ENCODE data around the gene LLGL2. TPM values are rescaled to one million over a fixed set of nuclear protein-coding genes. Genes with fewer than 3 reads are reported as not detected.
"Not testable (repeated sequence)": the region's sequence is repeated elsewhere in the genome, so short reads cannot be mapped to it uniquely, and the experiment has no call there.

LLGL2 gene
- total RNA-seq: 90.6 TPM

DNA sequence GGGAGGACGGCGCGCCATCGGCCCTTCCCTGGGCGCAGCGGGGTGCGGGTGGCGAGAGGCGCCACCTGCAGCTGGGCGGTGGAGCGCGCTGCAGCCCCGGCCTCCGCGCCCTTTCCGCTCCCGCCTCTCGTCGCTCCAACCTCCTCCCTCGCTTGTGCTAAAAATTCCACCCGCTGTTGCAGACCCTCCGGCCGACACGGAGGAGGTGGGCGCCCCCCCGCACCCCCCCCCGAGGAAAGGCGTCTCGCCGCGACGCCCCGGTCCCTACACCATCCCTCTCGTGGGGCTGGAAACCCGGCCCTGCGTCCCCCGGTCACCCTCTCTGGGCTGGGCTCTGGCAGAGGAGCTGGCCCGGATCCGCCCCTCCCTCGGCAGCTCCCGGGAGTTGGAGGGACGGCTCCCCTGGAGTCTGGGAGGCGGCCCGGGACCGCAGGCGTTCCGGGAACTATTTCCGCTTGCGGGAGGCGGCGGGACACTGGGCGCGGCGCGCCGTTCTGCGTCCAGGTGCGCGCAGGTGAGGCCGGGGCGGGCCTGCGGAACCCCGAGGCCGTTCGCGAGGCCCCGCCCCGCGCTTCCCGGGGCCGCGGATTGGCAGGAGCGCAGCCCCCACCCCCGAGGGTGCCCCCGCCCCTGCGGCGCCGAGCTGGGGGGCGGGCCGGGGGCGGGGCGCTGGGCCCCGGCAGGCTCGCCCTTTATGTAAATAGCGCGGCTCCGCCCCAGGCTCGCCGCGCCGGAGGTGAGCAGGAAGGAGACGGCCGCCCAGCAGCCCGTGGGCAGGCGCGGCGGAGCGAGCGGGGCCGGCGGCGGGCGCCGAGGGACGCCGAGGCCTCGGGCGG is at the start of gene LLGL2:
Gene LLGL2 (plus strand): TSS at position 728 of the 836 bp plus-strand sequence. CDS start 17,730 bp downstream, outside the sequence.
- DNase-seq (ENCODE audit: low spot score): peak; percentile 91
- ATAC-seq: peak; percentile 88

GRCh38 chr17:75475851-75476250 is 49.6 kb upstream of the LLGL2 start:
- DNase-seq (ENCODE audit: low spot score) (no peak), ATAC-seq (peak; percentile 48)

DNA sequence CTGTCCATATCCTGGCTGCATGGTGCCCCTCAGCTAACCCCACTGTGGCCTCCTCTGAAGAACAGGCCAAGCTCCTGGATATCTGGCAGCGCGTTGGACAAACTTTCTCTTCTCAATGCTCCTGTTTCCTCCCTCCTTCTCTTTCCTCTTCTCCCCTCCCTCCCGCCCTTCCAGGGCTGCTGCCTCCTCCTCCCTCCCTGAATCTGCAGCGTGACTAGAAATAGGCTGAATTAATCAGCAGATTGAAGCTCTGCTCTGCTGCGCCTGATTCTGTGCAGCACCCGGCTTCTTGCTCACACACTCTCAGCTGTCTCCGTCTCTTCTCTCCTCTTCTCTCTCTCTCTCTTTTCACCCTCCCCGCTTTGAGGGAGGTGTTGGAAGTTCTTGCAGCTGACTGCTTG is 49.2 kb upstream of the LLGL2 start:
- peak; percentile 30 for ATAC-seq
- DNase-seq (ENCODE audit: low spot score): no peak

GRCh38 chr17:75476752-75477489 is 48.6 kb upstream of the LLGL2 start:
- peak; percentile 45 for DNase-seq (ENCODE audit: low spot score)
- peak; percentile 44 for ATAC-seq

GRCh38 chr17:75477490-75477862 is 48.0 kb upstream of the LLGL2 start:
- ATAC-seq; DNase-seq (ENCODE audit: low spot score): not testable (repeated sequence)

DNA sequence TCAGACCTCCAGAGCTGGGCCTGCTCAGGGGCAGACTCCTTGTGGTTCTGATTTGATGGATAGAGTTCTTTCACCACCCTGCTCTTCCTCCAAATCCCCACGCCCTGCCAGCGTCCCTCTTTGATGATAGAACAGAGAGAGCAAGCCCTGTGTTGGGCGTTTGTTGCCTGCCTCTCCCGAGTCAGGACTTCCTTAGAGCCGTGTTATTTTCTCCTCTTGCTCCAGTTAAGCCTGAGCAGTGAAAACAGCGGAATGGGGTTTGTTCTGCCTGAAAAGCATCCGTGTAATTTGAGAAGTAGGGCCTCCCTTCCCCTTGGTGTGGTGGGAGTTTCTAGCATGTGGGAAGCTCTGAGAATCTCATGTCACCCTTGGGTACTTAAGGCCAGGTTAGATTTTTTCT is 47.0 kb upstream of the LLGL2 start:
- no peak for ATAC-seq
- DNase-seq (ENCODE audit: low spot score): no peak

- DNase-seq (ENCODE audit: low spot score) (no peak), ATAC-seq (no peak)
Measured at GRCh38 chr17:75480281-75480680, 45.2 kb upstream of the LLGL2 start.

GRCh38 chr17:75481194-75482068 is 44.1 kb upstream of the LLGL2 start:
- ATAC-seq (peak; percentile 10), DNase-seq (ENCODE audit: low spot score) (no peak)

GRCh38 chr17:75482098-75482942 is 43.2 kb upstream of the LLGL2 start:
- DNase-seq (ENCODE audit: low spot score) (no peak), ATAC-seq (no peak)

- DNase-seq (ENCODE audit: low spot score): no peak
- ATAC-seq: no peak
Measured at GRCh38 chr17:75485688-75486087, 39.8 kb upstream of the LLGL2 start.

GRCh38 chr17:75486151-75486550 is 39.3 kb upstream of the LLGL2 start:
- DNase-seq (ENCODE audit: low spot score): no peak
- ATAC-seq: no peak

DNA sequence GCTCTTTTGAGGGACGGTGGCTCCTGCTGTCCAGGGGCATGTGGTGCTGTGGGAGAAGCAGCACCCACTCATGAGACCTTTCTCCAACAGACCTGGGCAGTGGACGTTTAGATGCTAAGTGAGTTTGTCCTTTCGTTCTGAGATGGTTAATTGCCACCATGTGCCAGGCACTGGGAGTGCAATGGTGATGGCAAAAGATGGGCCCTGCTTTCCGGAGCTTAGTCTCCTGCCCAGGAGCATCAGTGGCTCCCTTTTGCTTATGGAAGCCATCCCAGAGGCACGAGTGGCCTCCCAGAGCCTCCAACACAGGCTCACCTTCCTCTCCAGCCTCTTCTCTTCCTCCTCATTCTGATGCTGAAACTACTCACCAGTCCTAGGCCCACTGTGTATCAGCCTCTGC is 38.5 kb upstream of the LLGL2 start:
- ATAC-seq: no peak
- DNase-seq (ENCODE audit: low spot score): no peak

DNA sequence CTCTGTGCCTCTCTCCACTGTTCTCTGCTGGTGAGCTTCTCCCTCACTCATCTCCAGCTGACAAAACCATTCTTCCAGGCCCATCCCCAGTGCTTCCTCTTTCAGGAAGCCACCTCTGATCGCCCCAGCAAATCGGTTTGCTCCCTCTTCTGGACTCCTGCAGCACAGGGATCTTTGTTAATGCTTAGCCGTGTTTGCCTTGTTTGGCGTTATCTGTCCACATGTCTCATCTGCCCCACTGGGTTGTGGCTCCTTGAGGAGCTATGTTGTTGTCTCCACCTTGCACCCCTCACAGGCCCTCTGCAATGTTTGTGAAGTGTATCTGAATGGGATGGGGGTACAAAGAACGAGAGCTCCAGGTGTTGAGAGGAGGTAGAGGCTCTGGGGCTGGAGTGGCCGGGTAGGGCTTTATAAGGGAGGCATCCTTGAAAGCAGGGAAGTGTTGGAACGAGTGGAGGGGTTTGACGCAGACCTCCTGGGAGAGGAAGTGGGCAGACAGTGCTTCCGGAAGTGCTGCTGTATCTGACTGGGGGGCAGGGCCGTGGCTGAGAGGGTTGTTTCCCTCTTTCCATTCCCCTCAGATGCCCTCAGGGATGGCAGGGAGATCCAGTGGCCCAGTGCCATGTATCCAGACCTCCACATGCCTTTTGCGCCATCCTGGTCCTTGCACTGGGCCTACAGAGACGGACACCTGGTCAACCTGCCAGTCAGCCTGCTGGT is 38.0 kb upstream of the LLGL2 start:
- peak; percentile 23 for ATAC-seq

DNA sequence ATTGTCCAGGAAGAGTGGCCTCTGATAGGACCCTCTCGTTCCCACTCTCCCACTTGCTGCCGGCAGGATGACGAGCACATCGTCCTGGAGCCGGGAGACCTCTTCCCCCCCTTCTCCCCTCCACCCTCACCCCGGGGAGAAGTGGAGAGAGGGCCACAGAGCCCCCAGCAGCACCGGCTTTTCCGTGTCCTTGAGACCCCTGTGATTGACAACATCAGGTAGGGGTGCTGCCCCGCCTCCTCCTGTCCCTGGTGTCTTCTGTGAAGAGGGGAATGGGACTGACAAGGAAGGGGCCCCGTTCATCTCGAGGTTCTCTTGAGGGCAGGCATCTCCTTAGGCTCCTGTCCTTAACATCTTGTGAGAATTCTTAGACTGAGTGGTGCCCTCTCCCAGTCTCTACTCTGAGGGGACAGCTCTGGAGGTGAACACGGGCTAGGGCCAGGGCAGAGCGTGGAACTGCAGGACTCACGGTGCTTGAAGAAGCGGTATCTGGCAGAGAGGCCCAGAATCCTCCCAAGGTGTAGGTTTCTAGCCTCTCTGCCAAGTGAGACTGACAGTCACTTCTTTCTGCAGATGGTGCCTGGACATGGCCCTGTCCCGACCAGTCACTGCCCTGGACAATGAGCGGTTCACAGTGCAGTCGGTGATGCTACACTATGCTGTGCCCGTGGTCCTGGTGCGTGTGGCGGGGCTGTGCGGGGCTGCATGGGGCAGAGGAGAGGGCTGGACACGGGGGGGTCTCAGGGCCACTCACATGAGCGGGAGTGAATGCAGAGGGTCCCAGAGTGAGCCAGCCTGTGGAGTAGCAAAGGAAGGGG is 36.6 kb upstream of the LLGL2 start:
- no peak for DNase-seq (ENCODE audit: low spot score)
- ATAC-seq: no peak

More for the DNA sequence above, 38.0 kb upstream of the LLGL2 start:
- DNase-seq (ENCODE audit: low spot score): no peak

- ATAC-seq (no peak), DNase-seq (ENCODE audit: low spot score) (no peak)
Measured at GRCh38 chr17:75489511-75489955, 36.0 kb upstream of the LLGL2 start.

GRCh38 chr17:75490173-75490743 is 35.2 kb upstream of the LLGL2 start:
- DNase-seq (ENCODE audit: low spot score): no peak
- ATAC-seq: peak; percentile 75

- DNase-seq (ENCODE audit: low spot score) (no peak), ATAC-seq (no peak)
Measured at GRCh38 chr17:75490953-75491649, 34.4 kb upstream of the LLGL2 start.

GRCh38 chr17:75491680-75492079 is 33.8 kb upstream of the LLGL2 start:
- DNase-seq (ENCODE audit: low spot score): no peak
- ATAC-seq: no peak
